Suprapubic skin (tissue), 4 donors: Measurements from ENCODE around the gene TMUB2. TPM values are rescaled to one million over a fixed set of nuclear protein-coding genes. Genes with fewer than 3 reads are reported as not detected.

Source experiments
- DNase-seq, 2 donors: peaks; one replicate each; pipeline ENCODE4 v3.0.0-alpha.2; 2019; ENCODE audit warnings: low spot score in 2 of 2
- H3K27ac ChIP-seq: fragments of 200-600 bp; sonication (generic); one replicate; pipeline ENCODE4 v1.5.1; 2019
- H3K27me3 ChIP-seq: fragments of 200-600 bp; sonication (generic); one replicate; pipeline ENCODE4 v1.5.1; 2019
- H3K36me3 ChIP-seq: fragments of 200-600 bp; sonication (generic); one replicate; pipeline ENCODE4 v1.5.1; 2019
- H3K4me1 ChIP-seq: fragments of 200-600 bp; sonication (generic); one replicate; pipeline ENCODE4 v1.5.1; 2019
- H3K4me3 ChIP-seq: fragments of 200-600 bp; sonication (generic); one replicate; pipeline ENCODE4 v1.5.1; 2019; ENCODE audit warnings: mild to moderate bottlenecking
- H3K9me3 ChIP-seq: fragments of 200-600 bp; sonication (generic); one replicate; pipeline ENCODE4 v1.5.1; 2019
- EP300 ChIP-seq: sonication (generic); formaldehyde crosslinking; IDR thresholded peaks from one replicate; pipeline ENCODE4 v1.6.1; 2017; ENCODE audit warnings: antibody characterized with exemption
- POLR2A ChIP-seq, 2 donors: fragments of 450-650 bp; IDR thresholded peaks; one replicate each; pipeline ENCODE4 v1.6.1; 2017; ENCODE audit warnings: antibody characterized with exemption in 2 of 2, mild to moderate bottlenecking in 2 of 2, moderate library complexity in 2 of 2
- POLR2AphosphoS5 ChIP-seq, 3 donors: sonication (generic); formaldehyde crosslinking; IDR thresholded peaks; one replicate each; pipeline ENCODE4 v1.6.1; 2017; ENCODE audit warnings: antibody characterized with exemption in 3 of 3
- WGBS: methylation state at CpG from one replicate; pipeline ENCODE4 v1.1.5; 2018; 5-methylcytosine and 5-hydroxymethylcytosine counted together
- total RNA-seq, 4 donors: library from RNA; depleted of rRNA; stranded (reverse); fragments of >200 nt; gene quantifications; one replicate each; pipeline ENCODE4 v1.1.0, GENCODE V29; 2016
- TF ChIP-seq, protein P1 (sequence below), 2 donors: fragments of 200-600 bp in 1 of 2; fragments of 450-650 bp in 1 of 2; sonication (generic) in 1 of 2; IDR thresholded peaks; one replicate each; pipeline ENCODE4 v1.5.1; 2016 to 2019; ENCODE audit warnings: antibody characterized with exemption in 2 of 2, mild to moderate bottlenecking in 1 of 2, moderate library complexity in 1 of 2

Gene TMUB2
- total RNA-seq, 4 donors from 2014 or later: 31.5 to 48.8 (median 36.1) TPM

DNA sequence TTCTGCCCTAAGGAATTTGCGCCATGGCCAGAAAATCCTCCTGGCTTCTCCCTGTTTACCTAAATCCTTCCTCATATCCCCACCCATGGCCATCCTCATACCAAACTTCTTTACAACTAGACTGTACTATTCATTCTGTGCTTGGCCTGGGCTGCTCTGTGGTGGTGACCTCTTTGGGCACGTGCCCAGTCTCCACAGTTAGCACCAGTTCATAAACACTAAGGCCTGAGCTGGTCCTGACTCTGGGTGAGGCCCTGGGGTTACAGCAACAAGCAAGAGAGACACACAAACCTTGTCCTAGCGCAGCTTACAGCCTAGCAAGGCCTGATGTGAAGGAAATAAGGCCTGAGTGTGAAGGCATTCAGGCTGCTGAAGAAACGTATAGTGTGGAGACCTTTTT is 16.0 kb downstream of the TMUB2 start:
- TF ChIP-seq, protein P1, sequence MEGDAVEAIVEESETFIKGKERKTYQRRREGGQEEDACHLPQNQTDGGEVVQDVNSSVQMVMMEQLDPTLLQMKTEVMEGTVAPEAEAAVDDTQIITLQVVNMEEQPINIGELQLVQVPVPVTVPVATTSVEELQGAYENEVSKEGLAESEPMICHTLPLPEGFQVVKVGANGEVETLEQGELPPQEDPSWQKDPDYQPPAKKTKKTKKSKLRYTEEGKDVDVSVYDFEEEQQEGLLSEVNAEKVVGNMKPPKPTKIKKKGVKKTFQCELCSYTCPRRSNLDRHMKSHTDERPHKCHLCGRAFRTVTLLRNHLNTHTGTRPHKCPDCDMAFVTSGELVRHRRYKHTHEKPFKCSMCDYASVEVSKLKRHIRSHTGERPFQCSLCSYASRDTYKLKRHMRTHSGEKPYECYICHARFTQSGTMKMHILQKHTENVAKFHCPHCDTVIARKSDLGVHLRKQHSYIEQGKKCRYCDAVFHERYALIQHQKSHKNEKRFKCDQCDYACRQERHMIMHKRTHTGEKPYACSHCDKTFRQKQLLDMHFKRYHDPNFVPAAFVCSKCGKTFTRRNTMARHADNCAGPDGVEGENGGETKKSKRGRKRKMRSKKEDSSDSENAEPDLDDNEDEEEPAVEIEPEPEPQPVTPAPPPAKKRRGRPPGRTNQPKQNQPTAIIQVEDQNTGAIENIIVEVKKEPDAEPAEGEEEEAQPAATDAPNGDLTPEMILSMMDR (IDR thresholded peaks at IDR 0.05): no peak
- TF ChIP-seq POLR2AphosphoS5 (IDR thresholded peaks at IDR 0.05) (no peak), POLR2A (IDR thresholded peaks at IDR 0.05) (no peak), EP300 (no peak)
- WGBS: 80% methylated on average over 4 of the region's 4 CpGs
- DNase-seq: no peak
- H3K27ac ChIP-seq: no peak overlapping the region
- no peaks in the 10 kb centered on the region for H3K9me3 ChIP-seq
- H3K27me3 ChIP-seq: no peaks in the 10 kb centered on the region
- no peak overlapping the region for H3K4me3 ChIP-seq
- peaks cover 38% of the 10 kb centered on the region for H3K4me1 ChIP-seq
- H3K36me3 ChIP-seq: peaks cover 12% of the 10 kb centered on the region

DNA sequence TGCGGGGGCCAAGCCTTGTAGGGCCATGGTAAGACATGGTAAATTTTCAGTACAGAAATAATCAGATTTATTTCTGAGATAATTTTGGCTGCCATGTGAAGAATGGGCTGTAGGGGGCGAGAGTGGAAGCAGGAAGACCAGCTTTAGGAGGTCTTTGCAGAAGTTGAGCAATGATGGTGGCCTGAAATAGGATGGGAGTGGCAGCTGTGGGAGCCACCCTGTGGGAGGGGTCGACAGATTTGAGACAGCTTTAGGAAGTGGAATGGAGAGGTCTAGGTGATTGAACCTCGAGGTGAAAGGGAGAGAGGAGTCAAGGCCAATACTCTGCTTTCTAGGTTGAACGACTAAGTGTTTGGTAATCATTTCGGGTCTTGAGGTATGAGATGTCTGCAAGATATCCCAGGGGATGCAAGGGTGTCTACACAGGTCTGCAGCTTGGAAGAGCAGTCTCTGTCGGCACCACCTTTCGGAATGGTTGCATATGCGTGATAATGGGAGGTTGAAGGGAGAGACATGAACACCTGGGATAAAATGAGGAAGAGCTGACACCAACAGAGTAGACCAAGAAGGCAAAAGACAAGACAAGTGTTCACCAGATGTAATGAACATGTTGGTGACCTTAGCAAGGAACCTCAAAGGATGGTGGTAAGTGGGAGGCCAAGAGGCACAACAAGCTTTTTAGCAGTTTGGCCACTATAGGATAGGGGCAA is 17.1 kb downstream of the TMUB2 start:
- TF ChIP-seq POLR2AphosphoS5 (IDR thresholded peaks at IDR 0.05): no peak
- TF ChIP-seq, protein P1 (IDR thresholded peaks at IDR 0.05): peak; percentile 40 to 60
- Histone ChIP-seq H3K9me3 (no peaks in the 10 kb centered on the region), H3K4me3 (no peak overlapping the region), H3K36me3 (peaks cover 20% of the 10 kb centered on the region), H3K27ac (peak overlapping the region; percentile 4), H3K27me3 (no peaks in the 10 kb centered on the region), H3K4me1 (peaks cover 32% of the 10 kb centered on the region)
- WGBS: 44% methylated on average over 9 of the region's 9 CpGs
- DNase-seq: no peak

DNA sequence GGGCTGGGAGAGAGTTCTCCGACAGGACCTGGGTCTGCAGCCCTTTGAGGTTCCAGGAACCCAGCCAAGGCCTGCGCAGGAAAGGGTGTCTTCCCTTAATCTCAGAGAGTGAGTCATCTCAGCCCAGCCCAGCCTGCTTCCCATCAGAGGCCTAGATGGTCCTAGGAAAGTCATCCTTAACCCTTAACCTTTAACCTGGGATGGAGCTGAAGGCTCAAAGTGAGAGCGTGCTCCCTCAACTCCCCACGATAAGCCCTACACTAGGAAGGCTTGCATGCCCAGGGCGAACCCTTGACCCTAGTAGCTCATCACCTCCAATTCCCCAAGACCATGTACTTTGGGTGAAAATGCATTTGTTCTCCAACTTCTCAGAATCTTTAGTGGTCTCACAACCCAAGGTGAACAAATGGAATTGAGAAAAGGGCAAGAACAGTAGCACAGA is 17.7 kb downstream of the TMUB2 start:
- 55% methylated on average over 5 of the region's 5 CpGs for WGBS
- no peaks in the 10 kb centered on the region for H3K27me3 ChIP-seq
- H3K36me3 ChIP-seq: peaks cover 26% of the 10 kb centered on the region
- peaks cover 32% of the 10 kb centered on the region for H3K4me1 ChIP-seq
- DNase-seq: no peak
- H3K4me3 ChIP-seq: no peak overlapping the region
- H3K9me3 ChIP-seq: no peaks in the 10 kb centered on the region
- H3K27ac ChIP-seq: no peak overlapping the region
- TF ChIP-seq EP300: no peak
- TF ChIP-seq POLR2A (IDR thresholded peaks at IDR 0.05): no peak
- no peak for TF ChIP-seq POLR2AphosphoS5 (IDR thresholded peaks at IDR 0.05)
- TF ChIP-seq, protein P1 (IDR thresholded peaks at IDR 0.05): no peak

DNA sequence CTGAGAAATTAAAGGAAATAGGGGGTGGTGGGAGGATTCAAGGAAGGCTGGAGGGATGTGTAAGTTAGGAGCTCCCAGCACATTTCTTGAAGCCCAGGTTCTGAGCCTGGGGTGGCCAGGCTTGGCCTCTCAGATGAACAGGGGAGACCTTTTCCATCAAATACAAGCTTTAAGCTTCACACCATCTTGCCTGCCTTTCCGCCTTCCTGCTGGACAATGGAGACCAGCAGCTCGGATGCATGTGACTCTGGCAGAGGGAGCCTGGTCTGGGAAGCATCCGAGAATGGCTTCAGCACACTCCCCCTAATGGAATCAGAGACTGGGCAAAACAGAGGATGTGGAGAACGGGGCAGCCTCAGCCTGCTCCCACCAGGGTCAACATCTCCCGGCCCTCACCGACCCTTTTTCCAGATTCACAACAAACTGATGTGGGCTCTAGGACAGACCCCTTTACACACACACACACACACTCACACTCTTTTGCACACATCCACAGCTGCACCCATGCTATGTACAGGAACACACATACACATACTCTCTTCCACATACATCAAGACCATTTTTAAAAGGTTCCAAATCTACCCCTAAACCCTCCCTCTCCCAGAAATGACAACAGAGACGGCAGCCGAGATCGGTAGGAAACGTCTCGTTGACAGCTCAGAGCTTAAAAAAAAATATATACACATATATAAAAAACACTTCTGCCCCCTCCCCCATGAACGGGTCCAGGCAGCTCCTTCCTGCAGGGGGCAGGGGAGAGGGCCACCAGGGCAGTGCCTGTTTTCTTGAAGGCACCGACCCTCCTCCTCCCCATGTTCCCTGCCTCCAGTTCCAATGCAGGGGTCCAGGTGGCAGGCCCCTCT is 19.4 kb downstream of the TMUB2 start:
- no peak for DNase-seq
- TF ChIP-seq, protein P1 (IDR thresholded peaks at IDR 0.05): no peak
- TF ChIP-seq EP300: no peak
- TF ChIP-seq POLR2A (IDR thresholded peaks at IDR 0.05): no peak
- no peak for TF ChIP-seq POLR2AphosphoS5 (IDR thresholded peaks at IDR 0.05)
- no peak overlapping the region for H3K4me3 ChIP-seq
- peaks cover 32% of the 10 kb centered on the region for H3K36me3 ChIP-seq
- WGBS: 45% methylated on average over 13 of the region's 13 CpGs
- no peaks in the 10 kb centered on the region for H3K27me3 ChIP-seq
- peaks cover 33% of the 10 kb centered on the region for H3K4me1 ChIP-seq
- H3K27ac ChIP-seq: no peak overlapping the region
- H3K9me3 ChIP-seq: no peaks in the 10 kb centered on the region

DNA sequence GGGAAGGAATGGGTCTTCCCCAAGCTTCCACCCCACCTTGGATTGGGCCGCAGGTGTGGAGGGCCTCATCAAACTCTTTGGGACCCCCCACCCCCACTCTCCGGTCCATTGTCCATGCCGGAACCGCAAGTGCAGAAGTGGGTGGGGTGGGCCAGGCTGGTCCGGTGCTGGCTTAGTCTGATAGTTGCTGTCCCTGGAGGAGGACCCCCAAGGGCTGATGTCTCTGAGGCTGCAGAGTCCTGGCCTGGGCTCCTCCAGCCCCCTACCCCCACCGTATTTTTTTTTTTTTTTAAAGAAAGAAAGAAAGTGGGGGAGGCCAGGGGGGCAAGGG is 20.0 kb downstream of the TMUB2 start:
- H3K4me3 ChIP-seq: no peak overlapping the region
- peaks cover 36% of the 10 kb centered on the region for H3K4me1 ChIP-seq
- H3K9me3 ChIP-seq: no peaks in the 10 kb centered on the region
- WGBS: 83% methylated on average over 6 of the region's 6 CpGs
- no peaks in the 10 kb centered on the region for H3K27me3 ChIP-seq
- TF ChIP-seq POLR2AphosphoS5 (IDR thresholded peaks at IDR 0.05) (no peak), POLR2A (IDR thresholded peaks at IDR 0.05) (no peak), EP300 (no peak)
- TF ChIP-seq, protein P1 (IDR thresholded peaks at IDR 0.05): no peak
- peaks cover 37% of the 10 kb centered on the region for H3K36me3 ChIP-seq
- DNase-seq: no peak
- H3K27ac ChIP-seq: no peak overlapping the region
